K562 (cell line): Measurements from ENCODE around the gene CIAO2B. TPM values are rescaled to one million over a fixed set of nuclear protein-coding genes. Genes with fewer than 3 reads are reported as not detected.
A peak's percentile ranks its signal among the peaks of the same experiment; 100 is the strongest.

ENCODE experiments used
- ARID2 ChIP-seq: fragments of 450-650 bp; IDR thresholded peaks from 2 replicates; pipeline ENCODE4 v1.6.1; 2017; ENCODE audit warnings: antibody characterized with exemption, mild to moderate bottlenecking
- BHLHE40 ChIP-seq: IDR thresholded peaks from 2 replicates; pipeline ENCODE4 v1.6.1; 2011; ENCODE audit warnings: low read length, improper control_type of control experiment
- CTBP1 ChIP-seq: fragments of 450-650 bp; IDR thresholded peaks from 2 replicates; pipeline ENCODE4 v1.6.1; 2016; ENCODE audit warnings: borderline replicate concordance
- EP300 ChIP-seq: IDR thresholded peaks from 2 replicates; pipeline ENCODE4 v1.6.1; 2012; ENCODE audit warnings: low read length, improper control_type of control experiment
- FOXK1 ChIP-seq: sonication (generic); formaldehyde crosslinking; IDR thresholded peaks from 2 replicates; pipeline ENCODE4 v1.8.0; 2022; ENCODE audit warnings: missing genetic modification reagents, mild to moderate bottlenecking, borderline replicate concordance
- GABPA ChIP-seq: fragments of 200-800 bp; sonication (Bioruptor generic); conservative IDR thresholded peaks from 2 replicates; pipeline ENCODE4 v1.6.1; 2016; ENCODE audit warnings: low read depth, missing genetic modification characterization, missing compliant biosample characterization
- HLTF ChIP-seq: fragments of 450-650 bp; IDR thresholded peaks from 2 replicates; pipeline ENCODE4 v1.6.1; 2016
- KAT7 ChIP-seq: sonication (generic); formaldehyde crosslinking; IDR thresholded peaks from 2 replicates; pipeline ENCODE4 v1.8.0; 2022; ENCODE audit warnings: missing genetic modification reagents, mild to moderate bottlenecking, borderline replicate concordance
- MCM3 ChIP-seq: fragments of 450-650 bp; IDR thresholded peaks from 2 replicates; pipeline ENCODE4 v1.6.1; 2016
- MEF2D ChIP-seq: conservative IDR thresholded peaks from 2 replicates; pipeline ENCODE4 v1.6.1; 2016; ENCODE audit warnings: low read depth, missing genetic modification characterization, missing compliant biosample characterization
- MIER1 ChIP-seq: fragments of 450-650 bp; IDR thresholded peaks from 2 replicates; pipeline ENCODE4 v1.6.1; 2016; ENCODE audit warnings: antibody characterized with exemption, mild to moderate bottlenecking, low read depth
- MTA3 ChIP-seq: fragments of 450-650 bp; formaldehyde crosslinking; IDR thresholded peaks from 2 replicates; pipeline ENCODE4 v1.6.1; 2017; ENCODE audit warnings: mild to moderate bottlenecking, borderline replicate concordance
- NFIC ChIP-seq: fragments of 450-650 bp; IDR thresholded peaks from 2 replicates; pipeline ENCODE4 v1.6.1; 2017; ENCODE audit warnings: mild to moderate bottlenecking, inconsistent platforms
- PCBP2 ChIP-seq: fragments of 200-400 bp; formaldehyde crosslinking; IDR thresholded peaks from 2 replicates; pipeline ENCODE4 v1.6.1; 2018; ENCODE audit warnings: low read length, low read depth, mild to moderate bottlenecking, moderate library complexity; ENCODE audit not compliant: poor library complexity, severe bottlenecking
- PHF8 ChIP-seq: fragments of 200-600 bp; sonication (generic); IDR thresholded peaks from 2 replicates; pipeline ENCODE4 v1.6.1; 2012; ENCODE audit warnings: mixed run types, mild to moderate bottlenecking, inconsistent platforms, low read length, moderate library complexity, borderline replicate concordance
- SIN3A ChIP-seq, 2 experiments: fragments of 150-350 bp in 1 of 2; IDR thresholded peaks; 2 replicates each; pipeline ENCODE4 v1.6.1; 2011 to 2016; ENCODE audit warnings: borderline replicate concordance in 2 of 2, low read depth in 2 of 2, low read length in 2 of 2, mild to moderate bottlenecking in 2 of 2, moderate library complexity in 2 of 2; ENCODE audit not compliant: control insufficient read depth in 1 of 2
- SP1 ChIP-seq: sonication (generic); formaldehyde crosslinking; IDR thresholded peaks from 2 replicates; pipeline ENCODE4 v1.8.1; 2022; ENCODE audit warnings: mild to moderate bottlenecking, missing genetic modification reagents
- SREBF1 ChIP-seq: fragments of 150-350 bp; IDR thresholded peaks from 2 replicates; pipeline ENCODE4 v1.6.1; 2014; ENCODE audit warnings: antibody characterized with exemption, low read depth, low read length, borderline replicate concordance
- SUPT5H ChIP-seq: fragments of 450-650 bp; IDR thresholded peaks from 2 replicates; pipeline ENCODE4 v1.6.1; 2016
- TOE1 ChIP-seq, 2 experiments: fragments of 450-650 bp in 1 of 2; sonication (generic) in 1 of 2; formaldehyde crosslinking in 1 of 2; IDR thresholded peaks; 2 replicates each; pipeline versions ENCODE4 v1.7.1 to v1.8.0; 2016 to 2022; ENCODE audit warnings: borderline replicate concordance in 2 of 2, mild to moderate bottlenecking in 2 of 2, antibody characterized with exemption in 1 of 2, inconsistent platforms in 1 of 2, low read depth in 1 of 2, missing genetic modification reagents in 1 of 2, moderate library complexity in 1 of 2
- TRIM24 ChIP-seq, 2 experiments: fragments of 450-650 bp; IDR thresholded peaks; 2 replicates each; pipeline ENCODE4 v1.6.1; 2016
- ZNF655 ChIP-seq: fragments of 250-450 bp; sonication (Bioruptor Pico); IDR thresholded peaks from 2 replicates; pipeline ENCODE4 v1.5.0; 2021
- polyA plus RNA-seq, 8 experiments: library from polyadenylated mRNA; depleted of rRNA in 4 of 8; stranded (reverse) in 5 of 8; unstranded in 3 of 8; fragments of >200 nt; fragmentation: Nextera tagmentation in 2 of 8; fragmentation: Illumina TruSeq in 1 of 8; extraction: Ambion mirVana in 2 of 8; extraction: Trizol in 1 of 8; gene quantifications; 2 replicates each; pipeline versions ENCODE4 v1.2.1 to v1.2.3, GENCODE V29; 2011 to 2014; ENCODE audit warnings: inconsistent platforms in 1 of 8, missing spikeins in 1 of 8
- total RNA-seq, 7 experiments: library from RNA; depleted of rRNA in 6 of 7; stranded (reverse); fragments of >200 nt in 6 of 7; fragmentation: Illumina TruSeq in 2 of 7; extraction: Trizol in 2 of 7; gene quantifications; 2 replicates each; pipeline versions ENCODE4 v1.2.1 to v1.2.3, GENCODE V29; 2011 to 2021; ENCODE audit warnings: low replicate concordance in 1 of 7
- TF ChIP-seq, protein P1 (sequence below): fragments of 450-650 bp; formaldehyde crosslinking; IDR thresholded peaks from 2 replicates; pipeline ENCODE4 v1.4.0; 2020; ENCODE audit warnings: mild to moderate bottlenecking, mixed read lengths
- TF ChIP-seq, protein P2 (sequence below), 2 experiments: IDR thresholded peaks; 2 replicates each; pipeline ENCODE4 v1.6.1; 2011; ENCODE audit warnings: borderline replicate concordance in 1 of 2, control low read depth in 1 of 2, low read depth in 1 of 2, low read length in 1 of 2, mild to moderate bottlenecking in 1 of 2, mixed read lengths in 1 of 2, moderate library complexity in 1 of 2; ENCODE audit not compliant: insufficient read depth in 1 of 2, insufficient read length in 1 of 2, poor library complexity in 1 of 2, severe bottlenecking in 1 of 2; ENCODE audit errors: extremely low read depth in 1 of 2

The CIAO2B gene
- total and polyA plus RNA-seq, 9 of the 15 experiments (the other 6 are each of a cell fraction or from before 2014, with no cell fraction given), result 86.8 to 182 (median 113) TPM

DNA sequence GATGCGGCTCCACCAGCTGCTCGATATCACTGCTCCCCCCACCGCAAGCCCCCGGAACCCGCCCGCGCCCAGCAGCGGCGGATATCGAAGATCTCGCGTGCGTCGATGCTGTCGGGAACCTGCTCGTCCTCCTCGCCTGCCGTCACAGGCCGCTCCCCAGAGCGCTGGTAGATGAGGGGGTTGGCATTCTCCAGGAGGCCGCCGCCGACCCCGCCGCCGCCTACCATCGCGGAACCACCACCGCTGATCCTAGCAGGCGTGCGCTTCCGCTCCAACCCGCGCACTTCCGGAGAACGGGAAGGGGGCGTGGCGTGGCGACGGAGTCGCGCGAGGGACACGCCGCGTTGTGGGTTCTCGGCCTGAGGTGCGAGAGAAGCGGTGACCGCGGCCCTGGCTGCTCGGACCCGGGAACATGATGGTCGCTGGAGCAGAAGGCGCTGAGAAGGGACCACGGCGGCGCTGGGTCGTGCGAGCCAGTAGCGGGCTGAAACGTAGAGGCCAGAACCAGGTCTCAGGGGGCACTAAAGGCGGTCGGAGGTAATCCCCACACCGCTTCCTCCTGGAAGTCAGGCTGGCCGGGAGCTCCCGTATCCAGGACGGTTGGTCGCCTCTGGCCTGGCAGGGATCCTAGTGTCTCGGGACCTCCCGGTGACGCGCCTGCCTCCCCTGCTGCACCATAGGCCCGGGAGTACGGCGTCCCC is at the start of gene CIAO2B (continued):
- TF ChIP-seq ZNF655 (CRISPR knock-in tag) (no peak), PHF8 (peak; percentile 95), MEF2D (tag) (no peak), SP1 (peak; percentile 97), TRIM24 (IDR thresholded peaks at IDR 0.05) (peak in 1 of 2 experiments; percentile 67; a peak in 2 of 4 replicates), TOE1 (IDR thresholded peaks at IDR 0.05; ENCODE audit: borderline replicate concordance) (peak; percentile 89), TOE1 (CRISPR knock-in tag; IDR thresholded peaks at IDR 0.05; ENCODE audit: borderline replicate concordance, low read depth) (no peak), ARID2 (no peak), MTA3 (peak; percentile 99), PCBP2 (no peak), EP300 (0 out of 2 replicates have a peak, but pooled peaks have one; percentile 11), SREBF1 (no peak), GABPA (tag) (peak; percentile 96), SUPT5H (peak; percentile 87), FOXK1 (CRISPR knock-in tag) (0 out of 2 replicates have a peak, but pooled peaks have one; percentile 45), NFIC (peak; percentile 42; the same call in 1 of the 2 replicates), MIER1 (no peak), CTBP1 (peak; percentile 73; the same call in 1 of the 2 replicates), MCM3 (no peak), SIN3A (IDR thresholded peaks at IDR 0.05; ENCODE audit: borderline replicate concordance in 2 of 2, control insufficient read depth in 1 of 2, low read depth in 2 of 2, low read length in 2 of 2) (peak; percentile 74 to 90; a peak in 2 of 4 replicates), BHLHE40 (peak; percentile 48; the same call in 1 of the 2 replicates), HLTF (0 out of 2 replicates have a peak, but pooled peaks have one; percentile 32), KAT7 (peak; percentile 59; the same call in 1 of the 2 replicates)
- TF ChIP-seq, protein P1, sequence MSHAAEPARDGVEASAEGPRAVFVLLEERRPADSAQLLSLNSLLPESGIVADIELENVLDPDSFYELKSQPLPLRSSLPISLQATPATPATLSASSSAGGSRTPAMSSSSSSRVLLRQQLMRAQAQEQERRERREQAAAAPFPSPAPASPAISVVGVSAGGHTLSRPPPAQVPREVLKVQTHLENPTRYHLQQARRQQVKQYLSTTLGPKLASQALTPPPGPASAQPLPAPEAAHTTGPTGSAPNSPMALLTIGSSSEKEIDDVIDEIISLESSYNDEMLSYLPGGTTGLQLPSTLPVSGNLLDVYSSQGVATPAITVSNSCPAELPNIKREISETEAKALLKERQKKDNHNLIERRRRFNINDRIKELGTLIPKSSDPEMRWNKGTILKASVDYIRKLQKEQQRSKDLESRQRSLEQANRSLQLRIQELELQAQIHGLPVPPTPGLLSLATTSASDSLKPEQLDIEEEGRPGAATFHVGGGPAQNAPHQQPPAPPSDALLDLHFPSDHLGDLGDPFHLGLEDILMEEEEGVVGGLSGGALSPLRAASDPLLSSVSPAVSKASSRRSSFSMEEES (CRISPR knock-in tag), result no peak
- TF ChIP-seq, protein P2, sequence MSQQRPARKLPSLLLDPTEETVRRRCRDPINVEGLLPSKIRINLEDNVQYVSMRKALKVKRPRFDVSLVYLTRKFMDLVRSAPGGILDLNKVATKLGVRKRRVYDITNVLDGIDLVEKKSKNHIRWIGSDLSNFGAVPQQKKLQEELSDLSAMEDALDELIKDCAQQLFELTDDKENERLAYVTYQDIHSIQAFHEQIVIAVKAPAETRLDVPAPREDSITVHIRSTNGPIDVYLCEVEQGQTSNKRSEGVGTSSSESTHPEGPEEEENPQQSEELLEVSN (IDR thresholded peaks at IDR 0.05; ENCODE audit: borderline replicate concordance in 1 of 2, extremely low read depth in 1 of 2, insufficient read depth in 1 of 2, insufficient read length in 1 of 2, low read depth in 1 of 2, low read length in 1 of 2, poor library complexity in 1 of 2, severe bottlenecking in 1 of 2), result peak; percentile 65 to 81
